Fibroblast of peridontal ligament (primary cell): ENCODE data around the gene ITFG2.
A peak's percentile ranks its signal among the peaks of the same experiment; 100 is the strongest.
"Not testable (repeated sequence)": the region's sequence is repeated elsewhere in the genome, so short reads cannot be mapped to it uniquely, and the experiment has no call there.

Experiments used
- DNase-seq: peaks from one replicate; pipeline ENCODE4 v3.0.0-alpha.2; 2010; ENCODE audit errors: extremely low read depth

Gene ITFG2

DNA sequence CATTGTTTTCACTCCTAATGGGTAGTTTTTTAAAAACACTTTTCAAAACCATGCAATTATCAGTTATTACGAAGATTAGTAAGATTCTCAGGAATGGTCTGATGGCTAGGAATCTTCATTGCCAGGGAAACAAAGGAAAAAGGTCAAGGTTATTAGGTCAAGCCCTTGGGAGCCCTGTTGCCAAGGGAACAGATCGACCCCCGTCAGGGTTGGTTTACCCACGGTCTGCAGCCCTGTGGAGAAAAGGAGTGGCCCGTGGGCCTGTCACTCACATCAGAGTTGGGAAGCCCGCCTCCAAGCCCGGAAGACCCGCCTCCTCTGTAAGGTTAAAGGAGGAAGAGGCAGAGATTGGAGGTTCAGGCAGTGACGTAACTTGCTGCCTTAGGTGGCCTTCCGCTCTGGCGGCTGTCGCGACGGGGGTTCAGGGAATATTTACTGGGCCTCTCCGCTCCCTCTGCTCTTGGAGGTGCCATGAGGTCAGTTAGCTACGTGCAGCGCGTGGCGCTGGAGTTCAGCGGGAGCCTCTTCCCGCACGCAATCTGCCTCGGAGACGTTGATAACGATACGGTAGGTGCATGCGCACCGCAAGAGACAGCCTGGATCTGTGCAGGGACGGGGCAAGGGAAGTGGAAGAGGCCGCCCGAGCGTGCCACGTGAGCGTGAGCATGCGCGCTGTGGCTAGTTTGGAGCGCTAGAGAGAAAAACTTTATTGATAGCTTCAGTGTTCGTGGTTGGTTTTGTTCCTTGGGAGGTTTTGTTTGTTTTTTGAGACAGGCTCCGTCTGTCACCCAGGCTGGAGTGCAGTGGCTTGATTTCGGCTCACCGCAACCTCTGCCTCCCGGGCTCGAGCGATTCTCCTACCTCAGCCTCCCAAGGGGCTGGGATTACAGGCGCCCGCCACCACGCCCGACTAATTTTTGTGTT is at the start of gene ITFG2:
TSS of gene ITFG2 (plus strand) at position 379 of the 924 bp plus-strand sequence. CDS start at position 472, 93 bp downstream.
- DNase-seq, result peak; percentile 98

DNA sequence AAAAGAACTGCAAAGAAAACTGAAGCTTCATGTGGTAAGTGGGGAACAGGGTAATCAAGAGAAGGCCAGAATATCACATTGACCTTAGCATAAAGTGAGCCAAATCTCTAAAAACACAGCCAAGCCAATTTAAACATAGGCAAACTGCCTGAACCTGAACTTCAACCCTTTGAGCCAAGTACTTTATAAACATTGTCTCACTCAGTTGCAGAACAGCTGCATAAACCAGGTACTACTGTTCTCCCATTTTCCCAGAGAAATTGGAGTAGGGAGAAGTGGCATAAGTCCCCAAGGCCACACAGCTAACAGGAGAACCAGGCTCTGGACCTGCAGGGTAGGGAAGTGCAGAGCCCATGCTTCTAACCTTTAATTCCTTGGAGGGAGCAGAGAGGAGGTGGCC is 48.1 kb upstream of the ITFG2 start:
- no peak for DNase-seq

DNA sequence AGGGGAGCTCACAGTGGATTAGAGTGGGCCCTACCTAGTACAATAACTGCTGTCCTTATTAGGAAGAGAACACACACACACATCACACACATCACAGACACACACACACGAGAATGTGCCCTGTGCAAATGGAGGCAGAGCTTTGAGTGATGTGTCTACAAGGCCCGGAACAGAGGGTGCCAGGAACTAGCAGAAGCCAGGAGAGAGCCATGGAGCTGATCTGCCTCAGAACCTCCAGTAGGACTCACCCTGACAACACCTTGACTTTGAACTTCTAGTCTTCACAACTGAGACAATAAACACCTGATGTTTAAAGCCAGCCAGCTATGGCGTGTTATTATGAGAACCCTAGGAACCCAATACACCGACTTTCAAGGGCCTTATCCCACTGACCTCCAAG is 47.4 kb upstream of the ITFG2 start:
- DNase-seq, result no peak

DNA sequence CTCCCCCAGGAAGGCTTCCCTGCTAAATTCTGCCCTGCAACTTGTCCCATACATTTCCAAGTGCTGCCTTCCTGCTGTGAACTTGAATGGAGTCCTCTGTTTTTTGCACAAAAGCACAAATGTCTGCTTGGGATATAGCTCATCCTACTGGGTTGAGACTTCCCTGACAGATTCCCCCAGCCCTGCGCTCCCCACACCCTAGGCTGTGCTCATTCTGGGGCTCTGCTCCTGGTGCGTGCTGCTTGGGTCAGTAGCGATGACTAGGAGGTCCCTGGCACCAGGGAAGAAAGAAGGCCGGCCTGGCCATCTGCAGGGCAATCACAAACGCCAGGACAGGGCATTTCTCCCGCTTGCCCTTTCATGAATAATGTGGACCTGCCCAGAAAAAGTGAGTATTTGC is 46.9 kb upstream of the ITFG2 start:
- no peak for DNase-seq

DNA sequence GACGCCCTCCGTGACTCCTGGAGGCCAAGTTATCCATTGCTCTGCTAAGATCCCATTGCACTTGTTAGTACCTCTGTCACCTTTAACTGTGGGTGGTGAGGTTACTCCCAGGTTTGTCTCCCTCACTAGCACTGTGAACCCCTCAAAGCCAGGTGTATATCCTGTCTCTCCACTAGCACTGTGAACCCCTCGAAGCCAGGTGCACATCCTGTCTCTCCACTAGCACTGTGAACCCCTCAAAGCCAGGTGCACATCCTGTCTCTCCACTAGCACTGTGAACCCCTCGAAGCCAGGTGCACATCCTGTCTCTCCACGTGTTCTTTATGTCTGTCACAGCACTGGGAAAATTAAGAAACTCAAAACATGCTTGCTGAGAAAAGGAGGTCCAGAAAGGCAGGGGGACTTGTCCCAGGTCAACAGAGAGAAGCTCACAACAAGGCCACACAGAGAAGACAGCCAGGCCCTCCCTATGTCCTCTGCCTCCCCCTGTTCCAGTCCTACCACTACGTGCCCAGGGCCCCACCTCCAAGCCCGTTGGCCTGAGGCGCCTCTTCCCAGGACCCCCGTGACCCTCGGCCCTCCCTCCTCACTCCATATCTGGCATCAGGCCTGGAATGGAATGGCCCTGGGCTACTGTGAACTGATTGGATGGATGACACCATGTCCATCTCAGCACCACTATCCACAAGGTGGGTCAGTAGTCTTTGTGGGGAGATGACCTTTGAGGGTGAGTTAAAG is 44.1 kb upstream of the ITFG2 start:
- no peak for DNase-seq

DNA sequence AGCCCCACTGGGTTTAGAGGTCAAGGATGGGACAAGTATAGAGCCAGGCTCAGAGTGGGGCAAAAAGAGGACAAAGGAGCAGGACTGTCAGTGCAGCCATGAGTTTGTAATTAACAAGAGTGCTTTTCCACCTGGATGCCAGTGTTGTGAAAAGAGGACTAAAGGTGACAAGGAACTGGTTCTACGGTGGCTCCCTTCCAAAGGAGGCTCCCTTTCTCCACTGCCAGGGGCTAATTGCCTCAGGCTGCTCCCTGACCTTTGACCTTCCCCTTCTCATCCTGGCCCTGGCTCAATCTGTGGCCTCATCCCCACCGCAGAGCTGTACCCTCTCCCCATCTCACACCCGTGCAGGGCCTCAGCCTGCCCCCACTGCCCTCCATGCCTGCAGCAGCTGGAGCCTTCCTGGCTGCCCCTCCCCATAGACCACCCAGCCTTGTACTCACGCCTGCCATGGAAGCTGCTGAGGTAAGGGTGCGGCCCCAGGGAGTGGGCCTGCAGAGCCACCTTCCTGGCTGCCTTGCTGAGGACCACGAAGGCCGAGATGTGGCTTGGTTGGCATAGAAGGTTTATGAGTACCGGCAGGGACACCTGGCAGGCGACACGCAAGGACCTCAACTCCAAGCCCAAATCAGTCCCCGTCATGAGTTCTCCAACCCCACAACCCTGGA is 42.5 kb upstream of the ITFG2 start:
- no peak for DNase-seq

DNA sequence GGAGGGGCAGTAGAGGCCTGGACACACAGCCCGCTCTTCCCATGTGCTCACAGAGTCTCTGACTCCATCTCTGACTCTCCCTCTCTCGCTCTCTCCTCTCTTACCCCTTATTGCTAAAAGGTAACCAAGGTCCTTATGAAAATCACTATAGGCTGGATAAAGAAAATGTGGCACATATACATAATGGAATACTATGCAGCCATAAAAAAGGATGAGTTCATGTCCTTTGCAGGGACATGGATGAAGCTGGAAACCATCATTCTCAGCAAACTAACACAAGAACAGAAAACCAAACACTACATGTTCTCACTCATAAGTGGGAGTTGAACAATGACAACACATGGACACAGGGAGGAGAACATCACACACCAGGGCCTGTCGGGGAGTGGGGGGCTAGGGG is 41.9 kb upstream of the ITFG2 start:
- not testable (repeated sequence) for DNase-seq

DNA sequence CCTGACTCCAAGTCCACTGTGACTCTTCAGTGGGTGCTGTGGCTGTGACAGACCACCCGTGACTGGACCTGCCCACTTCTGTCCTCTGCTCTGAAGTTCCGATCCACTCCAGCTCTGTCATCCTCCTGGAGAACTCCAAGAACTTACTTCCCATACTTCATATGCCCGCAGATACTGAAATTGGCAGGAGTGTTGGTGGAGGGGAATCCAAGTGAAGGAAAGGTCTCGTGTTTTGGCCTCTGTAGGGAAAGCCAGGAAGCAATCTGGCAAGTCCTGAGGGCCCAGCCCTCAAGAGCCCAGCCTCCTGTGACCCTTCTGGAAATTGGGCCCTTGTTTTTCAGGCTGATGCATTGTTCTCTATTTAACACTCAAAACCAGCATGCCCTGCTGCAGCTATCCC is 40.1 kb upstream of the ITFG2 start:
- no peak for DNase-seq

DNA sequence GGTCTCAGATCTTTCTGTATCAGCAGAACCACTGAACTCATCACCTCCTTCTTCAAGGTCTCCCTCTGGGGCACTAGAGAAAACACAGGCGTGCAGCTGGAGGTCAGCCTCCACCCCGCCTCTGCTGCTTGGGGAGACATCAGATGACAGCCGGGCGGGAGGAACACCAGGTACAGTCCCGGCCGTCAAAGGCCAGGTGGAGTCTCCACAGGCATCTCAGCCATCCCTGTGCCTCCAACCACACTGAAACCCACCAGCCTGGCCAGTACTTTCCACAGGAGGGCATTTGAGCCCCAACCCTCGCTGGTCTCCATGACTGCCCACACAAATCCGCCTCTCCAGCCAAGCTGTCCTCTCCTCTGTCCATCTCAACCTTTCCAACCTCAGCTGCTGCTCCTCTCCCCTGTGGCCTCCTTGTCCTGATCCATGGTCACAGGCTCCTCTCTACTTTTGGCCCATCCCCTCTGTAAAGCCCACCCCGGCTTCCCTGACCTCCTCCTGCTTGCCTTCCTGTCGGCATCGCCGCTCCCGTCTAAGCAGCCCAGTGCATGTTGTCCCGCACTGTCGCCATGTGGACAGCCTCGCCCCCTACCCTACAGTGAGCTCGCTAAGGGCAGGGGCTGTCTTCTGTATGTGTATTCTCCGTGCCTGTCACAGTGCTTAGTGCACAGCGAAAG is 39.1 kb upstream of the ITFG2 start:
- DNase-seq, result no peak

DNA sequence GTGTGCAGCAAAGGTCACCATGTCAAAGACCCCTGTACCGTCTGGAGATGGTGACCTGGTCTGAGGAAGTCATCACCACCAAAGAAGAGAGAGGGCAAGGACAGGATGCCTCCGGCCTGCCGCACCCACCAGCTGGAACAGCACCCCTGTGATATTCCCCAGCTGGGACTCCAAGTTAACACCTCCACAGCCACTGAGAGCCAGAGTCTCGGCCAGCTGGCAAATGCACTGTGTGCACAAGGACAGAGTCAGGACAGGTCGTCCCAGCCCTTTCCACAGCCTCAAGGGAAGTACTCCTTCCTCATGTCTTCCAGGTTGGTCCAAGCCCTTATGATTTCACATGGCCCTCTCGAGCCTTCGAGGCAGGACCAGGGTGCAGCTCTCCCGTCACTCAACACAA is 37.0 kb upstream of the ITFG2 start:
- no peak for DNase-seq

DNA sequence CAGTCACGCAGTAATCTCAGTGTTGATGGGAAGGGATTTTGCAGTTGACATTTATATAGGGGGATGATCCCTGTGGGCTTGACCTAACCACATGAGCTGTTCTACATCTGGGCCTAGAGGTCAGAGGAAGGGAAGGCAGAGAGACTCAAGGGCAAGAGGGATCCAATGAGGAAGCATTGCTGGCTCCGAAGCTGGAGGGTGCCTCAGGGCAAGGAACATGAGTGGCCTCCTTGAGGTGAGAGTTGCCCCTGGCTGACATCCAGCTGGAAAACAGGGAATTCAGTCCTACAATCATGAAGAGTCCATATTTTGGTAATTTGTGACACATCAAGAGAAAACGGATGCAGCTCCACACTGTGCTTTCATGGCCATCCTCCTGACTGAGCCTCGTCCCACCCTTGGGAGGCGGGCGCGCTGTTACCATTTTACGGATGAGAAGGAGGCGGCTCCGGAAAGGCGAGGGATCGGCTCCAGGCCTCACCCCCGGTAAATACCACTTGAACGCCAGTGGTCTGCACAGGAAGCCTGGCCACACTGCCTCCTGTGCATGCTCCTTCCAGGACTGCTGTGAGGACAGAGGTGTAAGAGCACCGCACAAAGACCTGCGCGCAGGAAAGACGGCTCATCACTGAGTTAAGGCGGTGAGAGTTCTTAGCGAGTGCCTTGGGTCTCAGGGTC is 36.2 kb upstream of the ITFG2 start:
- DNase-seq, result no peak

DNA sequence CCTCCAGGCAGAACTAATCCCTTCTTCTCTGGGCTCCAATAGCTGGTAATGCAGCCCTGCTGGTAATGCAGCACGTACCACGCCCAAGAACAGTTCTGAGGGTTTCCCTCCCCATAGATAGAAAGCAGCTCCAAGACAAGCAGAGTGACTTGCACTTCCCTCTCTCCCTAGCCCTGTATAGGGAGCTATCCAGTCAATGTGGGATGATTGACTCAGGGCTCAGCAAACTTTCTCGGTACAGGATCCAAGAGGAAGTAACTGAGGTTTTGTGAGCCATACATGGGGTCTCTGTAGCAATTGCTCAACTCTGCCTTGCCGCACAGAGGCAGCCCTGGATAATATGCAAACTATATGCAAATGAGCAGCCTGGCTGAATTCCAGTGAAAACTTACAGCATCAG is 33.2 kb upstream of the ITFG2 start:
- no peak for DNase-seq

DNA sequence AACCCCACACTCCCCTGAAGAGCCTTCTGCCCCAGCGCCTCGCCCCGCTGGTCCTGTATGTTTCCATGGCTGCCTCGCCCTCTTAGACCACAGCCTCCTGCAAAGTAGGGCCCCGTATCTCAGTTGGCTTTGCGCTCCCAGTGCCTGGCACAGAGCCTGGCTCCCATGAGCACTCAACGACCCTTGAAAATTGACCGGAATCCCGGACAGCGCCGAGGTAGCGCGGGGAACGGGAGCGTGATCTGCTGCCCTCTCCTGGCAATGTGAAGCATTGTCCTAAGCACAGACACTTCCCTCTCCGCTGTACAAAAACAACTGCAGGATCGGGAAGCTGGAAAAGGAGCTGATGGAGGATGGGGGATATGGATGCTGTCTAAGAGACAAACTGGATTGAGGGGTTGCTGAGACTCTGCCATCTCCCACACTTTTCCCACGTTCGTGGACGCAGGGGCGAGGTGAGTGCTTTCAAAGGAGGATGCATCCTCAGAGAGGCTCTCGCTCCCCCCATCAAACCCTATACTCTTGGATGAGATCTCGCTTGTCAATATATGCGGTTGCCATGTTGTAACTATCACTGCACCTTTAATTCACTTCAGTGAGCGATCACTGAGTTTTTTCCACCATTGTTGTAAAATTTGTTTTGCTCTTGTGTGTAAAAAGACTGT is 28.4 kb upstream of the ITFG2 start:
- DNase-seq, result peak; percentile 58

DNA sequence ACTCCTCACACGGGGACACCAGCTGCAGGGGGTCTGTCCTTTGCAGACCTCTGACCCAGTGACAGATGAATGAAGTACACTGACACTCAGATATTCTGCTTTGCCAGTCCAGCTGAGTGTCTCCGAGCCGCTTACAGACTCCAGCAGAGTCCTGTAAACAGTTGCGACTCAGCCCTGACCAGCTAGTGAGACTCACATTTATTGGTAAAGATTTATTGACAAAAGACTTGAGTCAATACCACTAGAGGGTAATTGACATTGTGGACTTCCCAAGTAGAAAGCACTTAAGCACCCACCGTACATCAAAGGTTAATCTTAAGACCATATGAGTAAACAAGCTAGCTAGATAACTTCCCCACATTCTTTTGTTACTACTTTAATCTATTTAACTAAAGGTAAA is 27.5 kb upstream of the ITFG2 start:
- DNase-seq, result no peak

DNA sequence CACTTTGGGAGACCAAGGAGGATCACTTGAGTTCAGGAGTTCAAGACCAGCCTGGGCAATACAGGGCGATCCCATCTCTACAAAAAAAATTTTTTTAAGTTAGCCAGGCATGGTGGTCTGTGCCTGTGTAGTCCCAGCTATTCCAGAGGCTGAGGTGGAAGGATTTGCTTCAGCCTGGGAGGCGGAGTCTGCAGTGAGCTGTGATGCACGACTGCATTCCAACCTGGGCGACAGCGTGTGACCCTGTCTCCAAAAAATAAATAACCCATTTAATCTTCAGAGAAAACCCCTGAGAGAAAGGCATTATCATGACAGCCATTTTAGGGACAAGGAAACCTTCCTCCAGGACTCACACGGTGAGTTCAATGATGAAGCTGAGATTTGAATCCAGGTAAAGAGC is 21.4 kb upstream of the ITFG2 start:
- no peak for DNase-seq

DNA sequence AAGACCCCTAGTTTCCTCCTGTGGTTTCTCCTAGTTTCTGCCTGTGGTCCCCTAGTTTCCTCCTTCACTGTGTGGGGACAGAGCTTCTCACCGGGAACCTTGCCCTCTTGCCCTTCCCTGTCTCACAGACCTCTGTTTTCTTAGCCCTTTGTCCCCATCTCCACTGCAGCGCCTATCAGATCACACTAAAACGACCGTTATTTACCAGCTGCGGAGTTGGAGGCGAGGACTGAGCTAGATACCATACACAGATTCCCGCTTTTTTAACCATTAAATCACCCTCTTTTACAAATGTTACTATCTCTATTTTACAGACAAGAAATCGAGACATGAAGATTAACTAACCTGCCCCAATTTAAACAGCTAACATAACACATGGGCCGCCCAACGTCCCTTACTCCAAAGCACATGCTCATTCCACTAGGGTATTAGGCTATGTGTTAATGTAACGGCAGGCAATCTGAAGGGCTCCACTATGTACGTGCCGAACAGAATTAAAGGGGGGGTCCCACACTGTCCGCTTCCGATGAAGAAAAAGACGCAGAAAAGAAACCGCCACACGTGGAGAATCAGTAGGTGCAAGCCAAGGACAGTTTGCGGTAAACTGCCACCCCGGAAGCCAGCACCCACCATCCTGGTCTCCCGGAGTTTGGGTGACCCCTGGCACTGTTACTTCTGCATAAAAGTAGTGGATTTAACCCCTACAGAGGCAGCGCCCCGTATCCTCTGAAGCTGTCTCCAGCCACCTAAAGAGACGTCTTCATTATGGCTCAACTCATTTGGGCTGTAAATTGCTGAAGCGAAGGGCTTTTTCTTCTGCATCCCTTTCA is 19.6 kb upstream of the ITFG2 start:
- DNase-seq, result no peak

DNA sequence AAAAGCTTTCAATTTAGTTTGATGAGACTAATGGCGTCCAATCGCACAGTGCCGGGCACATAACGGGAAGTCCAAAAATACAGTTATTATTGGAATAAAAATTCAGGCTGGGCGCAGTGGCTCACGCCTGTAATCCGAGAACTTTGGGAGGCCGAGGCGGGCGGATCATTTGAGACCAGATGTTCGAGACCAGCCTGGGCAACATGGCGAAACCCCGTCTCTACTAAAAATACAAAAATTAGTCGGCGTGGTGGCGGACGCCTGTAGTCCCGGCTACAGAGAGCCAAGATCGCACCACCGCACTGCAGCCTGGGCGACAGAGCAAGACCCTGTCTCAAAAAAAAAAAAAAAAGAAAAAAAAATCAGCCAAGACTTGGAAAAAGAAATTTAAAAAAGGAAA is 18.9 kb upstream of the ITFG2 start:
- DNase-seq, result no peak

DNA sequence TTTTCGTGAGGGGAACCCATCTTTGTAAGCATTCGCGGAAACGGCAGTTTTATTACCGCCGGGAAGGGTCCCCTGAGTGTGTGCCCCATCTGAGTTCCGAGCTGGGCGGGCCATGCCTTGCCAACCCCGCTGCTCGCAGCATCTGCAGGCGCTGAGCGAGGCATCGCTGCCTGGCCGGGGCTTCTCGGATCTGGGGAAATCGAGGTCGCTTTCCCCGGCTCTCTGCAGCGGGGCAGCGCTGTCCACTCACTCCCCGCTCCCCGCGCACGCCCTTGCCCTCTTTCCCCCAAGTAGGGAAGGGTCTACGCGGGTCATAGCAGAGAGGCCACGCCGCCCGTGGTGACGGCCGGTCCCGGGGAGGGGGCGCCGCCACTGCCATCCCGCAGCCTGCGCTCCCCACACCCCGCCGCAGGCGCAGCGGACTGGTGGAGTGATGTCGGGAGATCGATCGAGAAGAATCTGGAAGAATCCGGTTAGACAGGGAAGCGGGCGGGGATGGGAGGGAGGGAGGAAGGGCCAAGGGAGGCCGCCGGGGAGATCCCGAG is 18.2 kb upstream of the ITFG2 start:
- DNase-seq, result peak; percentile 48

DNA sequence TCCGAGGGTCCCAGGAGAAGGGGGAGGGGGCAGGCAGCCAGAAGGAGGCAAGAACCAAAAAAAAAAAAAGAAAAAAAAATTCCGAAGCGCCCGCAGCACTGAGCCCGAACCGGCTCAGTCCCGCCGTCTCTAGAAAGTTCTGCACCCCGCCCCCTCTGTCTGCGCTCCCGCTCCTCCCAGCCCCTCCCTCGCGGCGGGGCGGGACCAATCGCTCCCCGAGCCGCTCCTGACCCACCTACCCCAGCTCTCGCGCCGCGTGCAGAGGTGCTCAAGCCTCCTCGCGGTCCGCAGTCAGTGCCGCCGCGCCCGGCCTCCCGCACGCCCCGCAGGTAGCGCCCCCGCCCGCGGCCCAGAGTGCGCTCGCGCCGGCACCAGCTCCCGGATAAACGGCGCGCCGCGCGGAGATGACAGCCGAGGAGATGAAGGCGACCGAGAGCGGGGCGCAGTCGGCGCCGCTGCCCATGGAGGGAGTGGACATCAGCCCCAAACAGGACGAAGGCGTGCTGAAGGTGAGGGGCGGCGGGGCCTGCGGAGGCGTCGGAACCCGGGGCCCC is 17.7 kb upstream of the ITFG2 start, which contains the start of gene FKBP4:
TSS of gene FKBP4 (plus strand) at position 235 of the 554 bp plus-strand sequence. CDS start at position 405, 170 bp downstream.
- DNase-seq, result peak; percentile 64
